Endodermal cell (in vitro differentiated cells): Measurements from ENCODE around the gene GNL1. TPM values are rescaled to one million over a fixed set of nuclear protein-coding genes. Genes with fewer than 3 reads are reported as not detected.

Experiments used
- DNase-seq: peaks from one replicate; pipeline ENCODE4 v3.0.0-alpha.2; 2017
- H3K27ac ChIP-seq: 2 replicates; pipeline ENCODE4 v1.5.1; 2013; ENCODE audit warnings: mild to moderate bottlenecking, low read depth, low read length, moderate library complexity
- H3K27me3 ChIP-seq: 2 replicates; pipeline ENCODE4 v1.6.1; 2013; ENCODE audit warnings: mild to moderate bottlenecking, low read length, moderate library complexity; ENCODE audit not compliant: insufficient read depth, control insufficient read depth, poor library complexity, severe bottlenecking
- H3K36me3 ChIP-seq: 2 replicates; pipeline ENCODE4 v1.7.0; 2013; ENCODE audit warnings: mild to moderate bottlenecking, low read length, moderate library complexity; ENCODE audit not compliant: control insufficient read depth, insufficient read depth
- H3K4me1 ChIP-seq: one replicate; pipeline ENCODE4 v1.7.0; 2013; ENCODE audit warnings: low read length; ENCODE audit not compliant: control insufficient read depth, insufficient read depth
- H3K4me3 ChIP-seq: 2 replicates; pipeline ENCODE4 v1.5.1; 2013; ENCODE audit warnings: mild to moderate bottlenecking, low read length, moderate library complexity
- H3K9ac ChIP-seq: 2 replicates; pipeline ENCODE4 v1.6.1; 2013; ENCODE audit warnings: mild to moderate bottlenecking, low read length, moderate library complexity; ENCODE audit not compliant: poor library complexity, severe bottlenecking; ENCODE audit errors: extremely low read depth
- H3K9me3 ChIP-seq: 2 replicates; pipeline ENCODE4 v1.6.1; 2013; ENCODE audit warnings: mild to moderate bottlenecking, low read length, moderate library complexity; ENCODE audit not compliant: control insufficient read depth
- H3K27ac Mint-ChIP-seq: 2 replicates; pipeline ENCODE4 v1.8.0; 2020; ENCODE audit warnings: mixed read lengths
- H3K27me3 Mint-ChIP-seq: 2 replicates; pipeline ENCODE4 v1.8.0; 2021; ENCODE audit warnings: mild to moderate bottlenecking, mixed read lengths; ENCODE audit not compliant: insufficient read depth
- H3K36me3 Mint-ChIP-seq: 2 replicates; pipeline ENCODE4 v1.8.0; 2020; ENCODE audit warnings: low read depth, mixed read lengths
- H3K4me1 Mint-ChIP-seq: 2 replicates; pipeline ENCODE4 v1.8.0; 2020; ENCODE audit warnings: mixed read lengths
- H3K4me3 Mint-ChIP-seq: 2 replicates; pipeline ENCODE4 v1.8.0; 2020; ENCODE audit warnings: mild to moderate bottlenecking, moderate library complexity, mixed read lengths
- H3K9me3 Mint-ChIP-seq: 2 replicates; pipeline ENCODE4 v1.8.0; 2020; ENCODE audit warnings: mild to moderate bottlenecking, mixed read lengths
- WGBS, 2 experiments: methylation state at CpG; one replicate each; pipeline versions ENCODE4 v1.1.5 to v1.1.7; 2013; ENCODE audit warnings: missing lambda C conversion rate in 2 of 2, mixed read lengths in 1 of 2; ENCODE audit not compliant: insufficient coverage in 1 of 2, insufficient read length in 1 of 2; 5-methylcytosine and 5-hydroxymethylcytosine counted together
- total RNA-seq, 2 donors: library from RNA; stranded (reverse); fragmentation: NEBNext Ultra II Directional in 1 of 2; extraction: Animal tissue kit (Norgen Biotek cat#: 25700) in 1 of 2; gene quantifications; 2 replicates in 1 of 2; 3 replicates in 1 of 2; pipeline ENCODE4 v1.2.1, GENCODE V29; 2021
- TF ChIP-seq, protein P1 (sequence below): fragments of 200-600 bp; sonication (generic); conservative IDR thresholded peaks from 2 replicates; pipeline ENCODE4 v1.5.0; 2021; ENCODE audit warnings: antibody characterized with exemption, mild to moderate bottlenecking

GNL1 gene
- total RNA-seq, 2 donors from 2014 or later: 82.1 to 93.5 TPM

DNA sequence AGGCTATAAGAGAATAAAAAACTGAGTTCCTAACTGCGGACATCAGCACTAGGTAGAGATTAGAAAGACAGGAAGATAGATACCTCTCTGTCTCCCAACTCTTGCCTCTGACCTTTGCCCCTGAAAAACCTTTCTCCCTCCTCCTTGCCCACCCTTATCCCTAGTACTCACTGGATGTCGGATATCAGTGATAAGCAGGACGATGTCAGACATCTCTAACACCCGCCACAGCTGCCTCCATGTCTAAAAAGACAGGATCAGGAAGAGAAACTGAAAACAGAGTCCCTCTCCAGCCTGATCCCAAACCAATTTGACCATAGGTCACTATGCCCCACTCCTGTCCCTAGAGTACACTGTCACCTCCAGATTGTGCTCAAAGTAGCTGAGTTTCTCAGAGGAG is 1.9 kb downstream of the GNL1 start:
- Histone ChIP-seq H3K4me3 (peak overlapping the region; percentile 89), H3K36me3 (peaks cover 49% of the 10 kb centered on the region), H3K9ac (peak overlapping the region; percentile 73)

DNA sequence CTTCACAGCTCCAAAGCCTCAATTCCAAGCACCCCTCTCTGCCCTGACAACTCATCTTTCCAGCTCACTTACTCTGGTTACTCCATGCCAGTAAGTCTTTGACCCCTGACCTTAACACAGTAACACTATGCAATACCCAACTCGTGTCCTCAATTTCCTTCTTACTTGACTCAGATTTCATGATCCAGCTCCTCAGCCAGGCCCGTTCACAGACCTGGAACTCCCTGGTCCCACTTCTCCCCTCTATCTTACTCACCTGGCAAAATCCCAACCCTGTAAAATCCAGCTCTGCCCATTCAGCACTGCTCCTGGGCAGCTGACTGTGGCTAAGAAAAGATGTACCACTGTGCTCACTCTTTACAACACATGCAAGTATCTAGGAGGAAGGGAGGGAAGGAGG is 7.9 kb downstream of the GNL1 start:
- H3K4me3 Mint-ChIP-seq: no peak overlapping the region
- Histone ChIP-seq H3K4me1 (no peaks in the 10 kb centered on the region), H3K4me3 (no peak overlapping the region), H3K27me3 (no peaks in the 10 kb centered on the region), H3K36me3 (peaks cover 66% of the 10 kb centered on the region), H3K9me3 (no peaks in the 10 kb centered on the region), H3K9ac (no peak overlapping the region), H3K27ac (no peak overlapping the region)
- WGBS, 2 experiments: 93 to 100% methylated on average over 1 to 2 of the region's 2 CpGs
- H3K9me3 Mint-ChIP-seq: no peaks in the 10 kb centered on the region
- no peaks in the 10 kb centered on the region for H3K4me1 Mint-ChIP-seq
- peaks cover 52% of the 10 kb centered on the region for H3K36me3 Mint-ChIP-seq
- TF ChIP-seq, protein P1, sequence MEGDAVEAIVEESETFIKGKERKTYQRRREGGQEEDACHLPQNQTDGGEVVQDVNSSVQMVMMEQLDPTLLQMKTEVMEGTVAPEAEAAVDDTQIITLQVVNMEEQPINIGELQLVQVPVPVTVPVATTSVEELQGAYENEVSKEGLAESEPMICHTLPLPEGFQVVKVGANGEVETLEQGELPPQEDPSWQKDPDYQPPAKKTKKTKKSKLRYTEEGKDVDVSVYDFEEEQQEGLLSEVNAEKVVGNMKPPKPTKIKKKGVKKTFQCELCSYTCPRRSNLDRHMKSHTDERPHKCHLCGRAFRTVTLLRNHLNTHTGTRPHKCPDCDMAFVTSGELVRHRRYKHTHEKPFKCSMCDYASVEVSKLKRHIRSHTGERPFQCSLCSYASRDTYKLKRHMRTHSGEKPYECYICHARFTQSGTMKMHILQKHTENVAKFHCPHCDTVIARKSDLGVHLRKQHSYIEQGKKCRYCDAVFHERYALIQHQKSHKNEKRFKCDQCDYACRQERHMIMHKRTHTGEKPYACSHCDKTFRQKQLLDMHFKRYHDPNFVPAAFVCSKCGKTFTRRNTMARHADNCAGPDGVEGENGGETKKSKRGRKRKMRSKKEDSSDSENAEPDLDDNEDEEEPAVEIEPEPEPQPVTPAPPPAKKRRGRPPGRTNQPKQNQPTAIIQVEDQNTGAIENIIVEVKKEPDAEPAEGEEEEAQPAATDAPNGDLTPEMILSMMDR: no peak
- H3K27me3 Mint-ChIP-seq: no peaks in the 10 kb centered on the region
- H3K27ac Mint-ChIP-seq: no peak overlapping the region
- DNase-seq: no peak

More for the DNA sequence above, 1.9 kb downstream of the GNL1 start:
- Histone ChIP-seq H3K9me3 (no peaks in the 10 kb centered on the region), H3K27me3 (no peaks in the 10 kb centered on the region), H3K27ac (no peak overlapping the region), H3K4me1 (no peaks in the 10 kb centered on the region)
- H3K4me1 Mint-ChIP-seq: peaks cover 18% of the 10 kb centered on the region
- TF ChIP-seq, protein P1: no peak
- H3K36me3 Mint-ChIP-seq: peaks cover 51% of the 10 kb centered on the region
- H3K9me3 Mint-ChIP-seq: no peaks in the 10 kb centered on the region
- H3K4me3 Mint-ChIP-seq: peak overlapping the region; percentile 89
- DNase-seq: no peak
- WGBS, 2 experiments: 92 to 94% methylated on average over 4 of the region's 4 CpGs
- H3K27me3 Mint-ChIP-seq: no peaks in the 10 kb centered on the region
- no peak overlapping the region for H3K27ac Mint-ChIP-seq

DNA sequence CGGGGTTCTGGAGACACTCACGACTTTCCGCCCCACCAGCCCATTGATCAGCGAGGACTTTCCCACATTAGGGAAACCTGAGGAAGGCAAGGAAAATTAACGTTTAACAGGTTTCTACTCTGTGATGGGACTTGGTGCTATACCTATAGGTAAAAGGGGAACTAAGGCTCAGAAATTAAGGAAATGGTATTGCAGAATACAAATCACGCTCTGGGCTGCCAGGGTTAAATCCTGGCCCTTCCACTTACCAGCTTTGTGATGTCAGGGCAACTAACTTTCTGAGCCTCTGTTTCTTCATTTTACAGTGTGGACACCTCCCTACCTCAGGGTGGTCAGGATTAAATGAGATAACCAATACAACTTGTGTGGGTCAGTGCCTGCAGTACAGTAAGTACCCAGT is 8.8 kb downstream of the GNL1 start:
- peaks cover 43% of the 10 kb centered on the region for H3K36me3 Mint-ChIP-seq

More for the DNA sequence above, 8.8 kb downstream of the GNL1 start:
- Mint-ChIP-seq H3K4me3 (no peak overlapping the region), H3K9me3 (no peaks in the 10 kb centered on the region), H3K27me3 (peaks cover 4% of the 10 kb centered on the region), H3K27ac (no peak overlapping the region), H3K4me1 (no peaks in the 10 kb centered on the region)
- WGBS, 2 experiments: 94 to 98% methylated on average over 6 of the region's 6 CpGs
- TF ChIP-seq, protein P1: no peak
- H3K27ac ChIP-seq: no peak overlapping the region
- H3K4me3 ChIP-seq: no peak overlapping the region
- no peaks in the 10 kb centered on the region for H3K4me1 ChIP-seq
- no peak overlapping the region for H3K9ac ChIP-seq
- peak; percentile 7 for DNase-seq
- H3K36me3 ChIP-seq: peaks cover 57% of the 10 kb centered on the region
- H3K27me3 ChIP-seq: no peaks in the 10 kb centered on the region
- no peaks in the 10 kb centered on the region for H3K9me3 ChIP-seq
